Smooth muscle cell (in vitro differentiated cells): ENCODE results near the gene TMEM217. TPM values are rescaled to one million over a fixed set of nuclear protein-coding genes. Genes with fewer than 3 reads are reported as not detected.
"Not testable (repeated sequence)": the region's sequence is repeated elsewhere in the genome, so short reads cannot be mapped to it uniquely, and the experiment has no call there.

Source experiments
- DNase-seq: peaks from one replicate; lab custom pipeline; 2025; ENCODE audit not compliant: unreplicated experiment; lab: John Stamatoyannopoulos, UW
- H2AFZ ChIP-seq: fragments of 200-600 bp; sonication (generic); 2 replicates; pipeline ENCODE4 v1.6.0; 2016; ENCODE audit warnings: antibody characterized with exemption, low read depth, mild to moderate bottlenecking
- H3F3A ChIP-seq: fragments of 200-600 bp; sonication (generic); 2 replicates; pipeline ENCODE4 v1.6.0; 2017; ENCODE audit warnings: antibody characterized with exemption, low read depth
- H3K27ac ChIP-seq: fragments of 200-600 bp; sonication (generic); 2 replicates; pipeline ENCODE4 v1.5.1; 2016; ENCODE audit warnings: low read depth, mild to moderate bottlenecking
- H3K27me3 ChIP-seq: fragments of 200-600 bp; sonication (generic); 2 replicates; pipeline ENCODE4 v1.6.1; 2016; ENCODE audit warnings: low read depth, mild to moderate bottlenecking
- H3K36me3 ChIP-seq: fragments of 200-600 bp; sonication (generic); 2 replicates; pipeline ENCODE4 v1.5.1; 2016; ENCODE audit warnings: low read depth
- H3K4me1 ChIP-seq: fragments of 200-600 bp; sonication (generic); 2 replicates; pipeline ENCODE4 v1.5.1; 2016; ENCODE audit warnings: low read depth
- H3K4me2 ChIP-seq: fragments of 200-600 bp; sonication (generic); 2 replicates; pipeline ENCODE4 v1.6.0; 2016; ENCODE audit warnings: mild to moderate bottlenecking
- H3K4me3 ChIP-seq: fragments of 200-600 bp; sonication (generic); 2 replicates; pipeline ENCODE4 v1.5.1; 2016; ENCODE audit warnings: mild to moderate bottlenecking
- H3K79me2 ChIP-seq: fragments of 200-600 bp; sonication (generic); 2 replicates; pipeline ENCODE4 v1.6.0; 2016; ENCODE audit warnings: low read depth, mild to moderate bottlenecking
- H3K9ac ChIP-seq: fragments of 200-600 bp; sonication (generic); 2 replicates; pipeline ENCODE4 v1.6.0; 2016; ENCODE audit warnings: low read depth
- H3K9me3 ChIP-seq: fragments of 200-600 bp; sonication (generic); replicated peaks from 2 replicates; pipeline ENCODE4 v1.5.1; 2016; ENCODE audit warnings: low read depth
- H4K20me1 ChIP-seq: fragments of 200-600 bp; sonication (generic); 2 replicates; pipeline ENCODE4 v1.6.0; 2016; ENCODE audit warnings: low read depth
- CTCF ChIP-seq: fragments of 200-600 bp; sonication (generic); IDR thresholded peaks from 2 replicates; pipeline ENCODE4 v1.5.1; 2017; ENCODE audit warnings: borderline replicate concordance, mild to moderate bottlenecking, antibody characterized with exemption; ENCODE audit not compliant: insufficient read depth, poor library complexity, severe bottlenecking
- WGBS: methylation state at CpG from one replicate; pipeline ENCODE4 v1.1.7; 2016; ENCODE audit warnings: low lambda C conversion rate; 5-methylcytosine and 5-hydroxymethylcytosine counted together
- polyA plus RNA-seq: library from polyadenylated mRNA; unstranded; fragments of >200 nt; fragmentation: Nextera tagmentation; extraction: Ambion mirVana; gene quantifications from 2 replicates; pipeline ENCODE4 v1.2.1, GENCODE V29; 2016
- total RNA-seq: library from RNA; depleted of rRNA; stranded (reverse); fragments of >200 nt; gene quantifications from 2 replicates; pipeline ENCODE4 v1.2.3, GENCODE V29; 2014

TMEM217 gene
- total RNA-seq (0.31 and 0.40 TPM in 2 replicates), polyA plus RNA-seq (1.2 and 1.9 TPM in 2 replicates)

GRCh38 chr6:37257634-37258404 is at the start of gene TMEM217, which contains the start of gene TBC1D22B:
Gene TMEM217 (minus strand): TSS chr6:37258144. CDS start chr6:37219030, 39,114 bp downstream.
Gene TBC1D22B (plus strand): TSS chr6:37257772. CDS start chr6:37257918, 146 bp downstream.
- WGBS: under 1% methylated on average over 44 of the region's 45 CpGs
- TF ChIP-seq CTCF: no peak
- peak within 1 kb of the TSS; percentile 97 for H3K9ac ChIP-seq
- H3K4me1 ChIP-seq: no peaks in the 10 kb centered on the region
- no peaks in the 10 kb centered on the region for H3K36me3 ChIP-seq
- H3K27ac ChIP-seq: peak within 1 kb of the TSS; percentile 79
- H3K27me3 ChIP-seq: no peaks in the 10 kb centered on the region
- H2AFZ ChIP-seq: peak within 1 kb of the TSS; percentile 78
- no peaks in the 10 kb centered on the region for H3F3A ChIP-seq
- H4K20me1 ChIP-seq: peaks cover 15% of the 10 kb centered on the region
- peak; percentile 68 for DNase-seq
- peak within 1 kb of the TSS; percentile 78 for H3K4me3 ChIP-seq
- H3K79me2 ChIP-seq: peaks cover 45% of the 10 kb centered on the region
- H3K4me2 ChIP-seq: peak within 1 kb of the TSS; percentile 93
- no peaks in the 10 kb centered on the region for H3K9me3 ChIP-seq

DNA sequence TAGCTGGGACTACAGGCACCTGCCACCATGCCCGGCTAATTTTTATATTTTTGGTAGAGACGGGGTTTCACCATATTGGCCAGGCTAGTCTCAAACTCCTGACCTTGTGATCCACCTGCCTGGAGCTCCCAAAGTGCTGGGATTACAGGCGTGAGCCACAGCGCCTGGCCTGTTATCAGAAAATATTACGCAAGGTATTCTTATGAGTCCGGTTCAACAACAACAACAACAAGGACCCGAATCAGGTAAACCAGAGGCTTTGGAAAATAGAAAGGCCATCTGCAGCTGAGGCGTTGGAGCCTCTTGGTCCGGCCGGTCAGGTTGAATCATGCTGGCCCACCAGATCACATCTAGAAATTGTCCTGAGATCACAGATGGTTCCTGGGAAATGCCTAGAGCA is 49.5 kb upstream of the TMEM217 start:
- Histone ChIP-seq H3K27ac (peak overlapping the region; percentile 62), H3K4me2 (peak overlapping the region; percentile 49)
- H2AFZ ChIP-seq, H3K27me3 ChIP-seq, H3F3A ChIP-seq, H4K20me1 ChIP-seq, H3K9me3 ChIP-seq, H3K79me2 ChIP-seq, DNase-seq, H3K4me1 ChIP-seq, H3K36me3 ChIP-seq, H3K9ac ChIP-seq, H3K4me3 ChIP-seq: not testable (repeated sequence)
- WGBS: 88% methylated on average over 10 of the region's 10 CpGs

GRCh38 chr6:37306624-37307222 is 48.8 kb upstream of the TMEM217 start:
- Histone ChIP-seq H3K4me2 (no peak overlapping the region), H3F3A (no peaks in the 10 kb centered on the region), H2AFZ (no peak overlapping the region), H3K4me3 (no peak overlapping the region), H3K27me3 (no peaks in the 10 kb centered on the region), H4K20me1 (peaks cover under 1% of the 10 kb centered on the region), H3K27ac (no peak overlapping the region), H3K9ac (no peak overlapping the region), H3K4me1 (no peaks in the 10 kb centered on the region), H3K79me2 (no peaks in the 10 kb centered on the region), H3K9me3 (no peaks in the 10 kb centered on the region), H3K36me3 (no peaks in the 10 kb centered on the region)
- no peak for TF ChIP-seq CTCF
- no peak for DNase-seq
- 90% methylated on average over 4 of the region's 4 CpGs for WGBS

DNA sequence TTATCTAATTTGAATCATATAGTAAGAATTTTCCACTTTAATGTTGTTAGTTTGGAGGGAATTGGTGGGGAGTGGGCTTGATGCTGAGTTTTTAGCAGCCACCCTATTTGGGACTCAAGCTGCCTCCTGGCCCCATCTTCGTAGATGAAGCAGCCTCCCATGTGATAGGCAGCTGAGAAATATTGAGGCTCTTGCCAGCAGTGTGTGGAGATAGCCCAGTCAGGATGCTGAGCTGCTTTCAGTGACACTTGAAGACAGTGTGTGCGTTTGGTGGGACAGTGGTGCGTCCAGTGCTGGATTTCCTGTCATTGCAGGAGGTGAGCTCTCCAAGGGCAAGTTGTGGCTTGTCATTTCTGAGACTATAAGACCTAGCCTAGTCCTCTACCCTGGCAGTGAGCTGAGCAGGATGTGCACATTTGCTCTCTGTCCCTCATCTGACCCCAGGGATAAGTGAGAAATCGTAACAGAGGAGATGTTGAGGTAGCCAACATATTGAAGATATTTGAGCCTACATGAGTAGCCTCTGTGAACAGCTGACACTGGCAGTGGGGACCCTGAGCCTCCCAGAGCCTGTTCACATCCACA is 48.0 kb upstream of the TMEM217 start:
- Histone ChIP-seq H3F3A (no peaks in the 10 kb centered on the region), H3K4me2 (no peak overlapping the region), H3K4me1 (no peaks in the 10 kb centered on the region), H2AFZ (no peak overlapping the region), H3K36me3 (no peaks in the 10 kb centered on the region), H3K9me3 (no peaks in the 10 kb centered on the region), H3K9ac (no peak overlapping the region), H3K79me2 (no peaks in the 10 kb centered on the region), H3K27me3 (no peaks in the 10 kb centered on the region), H3K4me3 (no peak overlapping the region), H4K20me1 (no peaks in the 10 kb centered on the region), H3K27ac (no peak overlapping the region)
- 83% methylated on average over 4 of the region's 4 CpGs for WGBS
- DNase-seq: no peak
- no peak for TF ChIP-seq CTCF
